Stomach (tissue), 4 donors: Measurements from ENCODE around the gene PDCD1.

Experiments
- CTCF ChIP-seq, 7 experiments: fragments of 450-650 bp in 4 of 7; fragments of 200-600 bp in 3 of 7; sonication (generic) in 3 of 7; IDR thresholded peaks; one replicate each; pipeline ENCODE4 v1.5.1; 2016 to 2019; ENCODE audit warnings: antibody characterized with exemption in 7 of 7, control low read depth in 2 of 7, mild to moderate bottlenecking in 1 of 7
- POLR2A ChIP-seq, 4 donors: fragments of 450-650 bp; IDR thresholded peaks; one replicate each; pipeline ENCODE4 v1.6.1; 2016; ENCODE audit warnings: antibody characterized with exemption in 4 of 4, control low read depth in 2 of 4, mild to moderate bottlenecking in 1 of 4, moderate library complexity in 1 of 4

- TF ChIP-seq POLR2A (IDR thresholded peaks at IDR 0.05) (no peak), CTCF (IDR thresholded peaks at IDR 0.05) (no peak)
These were observed 13.0 kb upstream of the PDCD1 start for GRCh38 chr2:241871538-241872312.
